Measurements from ENCODE around the gene RAPGEF5.

The RAPGEF5 gene

DNA sequence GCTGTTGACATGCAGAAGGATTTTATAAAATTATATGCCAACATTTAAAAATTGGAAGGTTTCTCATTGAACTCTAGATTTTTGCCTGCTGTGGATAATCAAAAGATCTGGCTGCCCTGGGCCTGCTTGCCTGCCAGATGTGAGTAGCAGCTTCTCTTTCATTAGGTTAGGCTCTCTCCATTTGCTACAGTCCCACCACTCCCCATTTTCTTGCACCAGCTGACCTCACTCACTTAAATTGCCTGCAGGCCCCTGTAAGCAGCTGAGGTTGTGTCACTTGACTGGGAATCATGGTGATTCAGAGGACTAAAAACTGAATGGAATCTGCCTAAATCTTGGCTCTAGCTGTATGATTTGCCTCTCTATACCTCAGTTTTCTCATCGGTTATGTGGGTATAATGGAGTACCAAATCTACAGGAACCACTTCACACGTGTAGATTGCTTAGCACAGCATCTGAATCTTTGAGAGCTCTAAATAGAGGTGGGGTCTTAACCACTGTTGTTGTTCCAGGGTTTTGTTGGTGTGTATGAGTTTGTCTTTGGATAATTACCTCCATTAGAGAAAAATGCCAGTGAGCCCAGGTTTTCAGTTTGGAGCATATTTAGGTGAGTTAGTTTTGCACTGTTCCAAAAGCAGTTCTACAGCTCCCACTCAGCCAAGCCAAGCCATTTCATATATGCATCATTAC, 18.6 kb upstream of the RAPGEF5 start:
- DNase-seq = no peak

DNA sequence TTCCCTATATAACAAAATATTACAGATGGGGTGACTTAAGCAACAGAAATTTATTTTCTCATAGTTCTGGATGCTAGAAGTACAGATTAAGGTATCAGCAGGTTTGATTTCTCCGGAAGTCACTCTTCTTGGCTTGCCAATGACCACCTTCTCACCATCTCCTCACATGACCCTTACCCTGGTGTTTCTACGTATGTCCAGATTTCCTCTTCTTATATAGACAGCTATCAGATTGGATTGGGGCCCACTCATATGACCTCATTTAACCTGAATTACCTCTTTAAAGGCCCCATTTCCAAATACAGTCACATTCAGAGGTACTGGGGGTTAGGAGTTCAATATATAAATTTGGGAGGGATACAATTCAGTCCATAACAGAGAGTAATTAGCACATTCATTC, 17.0 kb upstream of the RAPGEF5 start:
- no peak for DNase-seq

DNA sequence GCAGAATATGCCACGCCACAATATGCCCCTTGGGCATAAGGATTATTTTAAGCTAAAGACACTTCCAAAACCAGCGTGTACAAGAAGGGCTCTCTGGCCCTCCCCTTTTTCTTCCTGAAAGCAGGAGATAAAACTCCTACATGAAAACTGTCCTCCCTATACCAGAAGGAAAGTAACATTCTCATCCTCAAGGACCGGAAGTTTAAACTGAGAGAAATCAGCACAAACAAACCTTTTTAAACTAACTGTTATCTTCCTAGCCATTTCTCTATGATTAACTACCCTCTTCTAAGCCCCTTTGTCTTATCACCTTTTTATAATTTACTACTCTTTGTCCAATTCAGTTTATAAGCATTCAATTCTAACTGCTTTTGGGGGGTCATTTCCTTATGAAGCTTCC, 16.4 kb upstream of the RAPGEF5 start:
- no peak for DNase-seq

DNA sequence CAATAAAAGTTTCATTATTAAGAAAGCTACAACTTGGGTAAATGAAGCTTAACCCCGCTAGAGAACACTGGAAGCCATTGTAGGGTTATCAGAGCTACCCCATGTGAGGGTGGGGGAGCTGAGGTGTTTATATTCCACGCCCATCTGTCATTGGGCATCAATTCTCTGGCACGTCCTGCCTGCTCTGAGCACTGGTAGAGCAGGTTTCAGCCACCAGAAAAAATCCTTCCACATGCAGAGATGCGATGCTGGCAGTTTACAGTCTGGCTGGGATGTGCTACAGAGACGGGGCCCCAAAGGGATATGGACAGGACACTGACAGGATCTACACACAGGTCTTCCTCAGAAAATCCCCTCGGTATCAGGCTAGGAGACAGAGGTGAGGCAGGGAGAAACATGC, 15.9 kb upstream of the RAPGEF5 start:
- no peak for DNase-seq

DNA sequence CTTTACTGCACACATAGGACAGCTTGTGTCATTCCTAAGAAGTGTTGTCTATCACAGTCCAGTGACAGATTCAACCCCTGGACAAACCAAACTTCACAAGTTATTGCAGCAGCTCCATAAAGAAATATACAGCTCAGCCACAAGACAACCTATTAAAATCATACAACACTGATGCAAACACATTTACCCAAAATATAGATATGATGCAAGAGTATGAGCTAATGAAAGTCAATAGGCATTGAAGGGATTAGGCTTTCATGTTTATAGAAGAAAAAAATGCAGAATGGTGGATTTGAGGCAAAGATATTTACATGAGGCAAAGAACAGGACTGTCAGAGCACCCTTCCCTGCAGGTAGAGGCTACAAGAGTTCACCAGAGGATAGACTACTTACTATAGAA, 14.9 kb upstream of the RAPGEF5 start:
- DNase-seq = no peak

DNA sequence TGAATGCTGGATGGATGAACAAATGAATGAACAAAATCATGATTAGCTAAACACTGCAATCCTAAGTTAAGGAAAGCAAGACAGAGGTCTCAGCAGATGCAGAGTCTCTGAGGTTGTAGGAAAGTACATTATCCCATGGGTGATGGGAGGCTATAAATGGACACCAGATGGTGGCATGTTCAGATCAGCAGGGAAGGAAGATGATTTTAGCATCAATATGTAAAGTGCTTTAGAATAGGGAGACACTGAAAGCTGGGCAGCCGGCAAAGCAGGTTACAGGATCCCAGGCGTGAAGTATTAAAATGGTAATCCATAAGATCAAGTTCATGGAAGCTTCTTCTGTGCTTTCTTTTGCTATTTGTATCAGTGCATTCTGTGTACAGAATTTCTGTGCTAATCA, 7.9 kb upstream of the RAPGEF5 start:
- DNase-seq = no peak

DNA sequence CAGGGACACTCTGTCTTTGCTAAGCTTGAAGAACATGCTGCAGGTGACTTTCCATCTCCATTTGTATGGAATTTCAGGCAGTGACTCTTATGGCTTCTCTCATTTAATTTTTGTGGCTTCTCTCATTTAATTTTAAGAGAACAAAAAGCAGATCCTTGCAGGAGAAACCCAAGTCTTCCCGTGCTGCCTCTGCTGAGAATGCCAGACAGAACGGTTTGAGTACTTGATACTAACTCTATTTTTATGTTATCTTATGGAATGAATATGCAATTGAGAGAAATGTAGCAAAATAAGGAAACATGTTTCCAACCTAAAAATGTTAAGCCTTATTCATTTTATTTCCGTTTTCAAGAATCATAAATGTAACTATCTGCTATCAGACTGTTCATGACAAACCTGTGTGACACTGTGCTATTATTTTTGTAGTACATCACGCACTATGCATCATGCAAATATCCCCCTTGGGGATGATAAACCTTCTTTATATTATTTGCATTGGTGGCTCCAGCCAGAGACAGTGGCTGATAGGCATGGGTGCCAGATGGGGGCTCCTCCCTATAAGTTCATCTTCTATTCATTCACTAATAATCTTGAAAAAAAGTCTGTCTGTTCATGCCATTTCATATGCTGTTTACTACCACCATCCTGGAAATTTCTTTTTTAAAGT, 6.9 kb upstream of the RAPGEF5 start:
- DNase-seq = no peak

DNA sequence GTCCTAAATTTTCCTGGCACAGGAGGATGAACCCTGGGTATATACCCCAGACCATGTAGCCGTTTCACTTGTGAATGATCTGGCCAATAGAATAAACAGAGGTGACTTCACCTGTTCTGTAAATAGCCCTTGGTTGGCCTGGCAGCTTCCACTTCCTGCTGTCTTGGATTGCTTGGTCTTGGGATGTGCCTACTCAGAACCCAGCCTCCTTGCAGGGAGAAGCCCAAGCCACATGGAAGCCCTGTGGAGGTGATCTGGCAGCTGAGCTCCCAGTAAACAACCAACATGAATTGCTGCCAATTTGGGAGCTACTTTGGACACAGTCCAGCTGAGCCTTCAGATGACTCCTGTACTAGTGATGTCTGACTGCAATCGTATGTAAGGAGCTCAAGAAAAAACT, 4.8 kb upstream of the RAPGEF5 start:
- DNase-seq = no peak

DNA sequence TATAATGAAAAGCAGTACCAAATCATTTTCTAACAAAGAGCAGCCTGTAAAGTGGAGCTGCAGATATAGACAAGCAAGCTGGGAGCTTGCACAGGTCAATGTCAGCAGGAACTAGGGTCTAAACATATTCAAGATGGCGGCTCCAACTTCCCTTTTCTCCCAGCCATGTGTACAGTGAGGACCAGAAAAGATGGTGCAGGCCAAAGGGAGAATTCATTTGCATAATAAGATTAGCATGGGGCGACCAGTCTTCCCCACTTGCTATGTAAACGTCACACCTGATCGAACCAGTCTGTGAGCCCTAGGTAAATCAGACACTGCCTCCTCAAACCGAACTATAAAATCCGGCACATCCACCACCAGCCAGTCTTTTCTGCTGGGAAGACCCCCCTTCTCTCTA, 4.4 kb upstream of the RAPGEF5 start:
- DNase-seq = no peak

DNA sequence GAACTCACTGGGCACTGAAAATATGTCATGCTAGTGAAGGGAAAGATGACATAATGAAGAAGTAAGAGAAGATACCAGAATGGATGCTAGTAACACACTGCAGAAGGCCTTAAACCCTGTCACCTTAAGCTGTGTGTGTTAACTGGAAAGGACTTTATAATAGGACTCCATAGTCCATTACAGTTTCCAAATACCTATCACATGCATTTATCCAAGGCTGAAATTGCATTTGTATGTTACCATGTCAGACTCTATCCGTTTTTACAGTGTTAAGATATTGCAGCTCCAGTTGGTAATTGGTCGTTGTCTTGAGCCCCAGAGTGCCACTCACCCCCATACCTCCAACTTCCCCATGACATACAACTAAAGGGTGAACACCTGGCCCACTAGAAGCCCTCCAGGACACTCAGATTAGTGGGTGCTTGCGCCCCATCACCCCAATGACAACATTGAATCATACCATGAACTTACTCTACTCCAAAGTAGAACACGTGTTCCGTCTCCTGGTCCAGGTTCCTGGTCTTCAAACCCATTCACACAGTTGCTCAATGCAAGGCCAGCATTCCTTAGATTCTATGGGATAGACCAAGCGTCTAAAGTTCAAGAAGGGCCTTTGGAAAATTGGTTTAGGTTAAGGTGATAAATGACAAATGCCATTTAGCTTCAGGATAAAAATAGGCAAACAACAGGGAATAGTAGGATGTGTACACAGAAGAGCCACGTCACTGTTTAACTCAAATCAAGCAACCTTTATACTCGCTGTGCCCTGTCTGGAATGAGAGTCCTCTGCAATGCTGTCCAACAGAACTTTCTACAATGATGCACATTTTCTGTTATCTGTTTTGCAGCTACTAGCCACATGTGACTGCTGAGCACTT, 2.1 kb upstream of the RAPGEF5 start:
- no peak for DNase-seq

DNA sequence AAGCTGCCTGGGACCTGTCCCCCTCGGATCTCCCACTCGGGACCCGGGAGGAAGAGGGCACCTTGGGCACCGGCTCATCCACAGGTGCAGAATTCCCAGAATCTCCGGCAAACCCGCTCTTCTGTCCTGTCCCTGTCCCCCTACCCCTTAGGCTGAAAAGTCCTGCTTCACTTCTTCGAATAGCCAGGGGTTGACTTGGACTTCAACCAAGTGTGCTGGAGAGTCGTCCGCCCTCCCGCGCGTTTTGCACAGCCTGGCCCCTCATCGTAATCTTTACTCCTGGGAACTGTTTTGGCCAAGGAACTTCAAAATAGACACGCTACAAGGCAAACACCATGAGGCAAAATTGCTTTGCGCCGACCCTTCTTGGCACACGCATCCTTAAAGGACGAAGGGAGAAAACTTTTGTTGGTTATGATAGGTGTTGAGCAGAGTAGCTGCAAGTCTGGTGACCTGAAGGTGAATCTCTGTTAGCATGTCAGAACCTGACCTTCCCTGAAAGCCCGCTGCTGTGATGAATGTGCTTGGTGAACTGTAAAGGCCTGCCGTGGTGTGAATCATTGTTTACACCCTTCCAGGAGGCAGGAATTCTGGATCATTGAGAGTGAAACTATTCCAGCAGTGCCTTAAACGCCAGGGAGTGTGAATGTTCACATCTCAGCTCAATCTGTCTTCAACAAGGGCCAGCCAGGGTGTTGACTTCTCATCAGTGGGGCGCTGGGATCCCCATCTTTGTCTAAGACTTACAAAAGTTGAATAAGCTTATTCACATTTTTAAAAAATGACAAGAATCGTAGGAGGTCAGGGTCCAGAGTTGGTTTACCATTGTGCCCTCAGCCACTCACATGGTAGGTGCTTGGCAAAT, 589 bp upstream of the RAPGEF5 start:
- DNase-seq = no peak

DNA sequence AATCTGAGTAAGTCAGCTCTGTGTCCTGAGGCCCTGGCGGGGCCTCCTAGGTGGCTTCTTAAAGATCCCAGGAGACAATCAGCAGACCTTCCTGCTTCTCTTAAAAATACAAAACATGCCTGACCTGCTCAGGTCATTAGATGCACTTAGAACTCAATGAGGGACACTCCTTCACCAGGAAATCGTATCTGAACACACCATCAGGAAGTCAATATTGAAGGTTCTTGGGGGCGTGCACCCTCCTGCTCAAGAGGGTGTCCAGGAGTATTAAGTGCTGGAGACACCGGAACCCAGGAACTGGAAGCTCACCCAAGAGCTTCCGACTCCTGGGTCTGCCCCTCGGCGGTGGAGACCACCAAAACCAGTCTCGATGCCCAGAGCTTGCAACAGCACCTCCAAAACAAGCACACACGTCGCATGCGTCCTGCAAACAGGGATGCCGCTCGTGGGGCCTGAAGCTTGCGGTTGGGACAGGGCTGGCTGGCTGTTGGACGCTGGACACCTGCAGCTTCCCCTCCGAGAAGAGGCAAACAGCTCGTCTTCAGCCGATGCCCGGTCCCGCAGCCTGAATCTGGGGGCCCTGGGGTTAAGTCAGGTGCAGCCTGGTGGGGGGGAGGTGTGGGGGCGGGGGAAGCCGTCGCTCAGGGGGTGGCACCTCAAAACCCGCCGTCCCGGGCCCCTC, 803 bp downstream of the RAPGEF5 start:
- DNase-seq = no peak

DNA sequence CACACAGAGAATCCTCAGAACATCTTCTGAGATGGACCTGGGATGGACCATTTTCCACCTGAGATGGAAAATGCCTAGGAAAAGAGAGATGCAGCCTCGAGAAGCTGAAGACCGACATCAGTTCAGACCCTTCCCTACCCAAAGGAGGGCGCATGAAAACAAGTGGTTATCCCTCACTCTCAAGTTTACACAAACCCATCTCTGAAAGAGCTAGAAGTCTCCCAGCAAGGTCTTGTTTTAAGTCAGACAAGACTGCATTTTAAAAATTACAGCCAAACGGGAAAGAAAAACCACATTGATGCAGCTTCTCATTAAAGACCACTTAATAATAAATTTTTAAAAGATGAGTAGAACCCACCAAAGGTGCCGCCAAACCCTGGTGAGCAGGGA, 1.3 kb downstream of the RAPGEF5 start:
- no peak for DNase-seq

DNA sequence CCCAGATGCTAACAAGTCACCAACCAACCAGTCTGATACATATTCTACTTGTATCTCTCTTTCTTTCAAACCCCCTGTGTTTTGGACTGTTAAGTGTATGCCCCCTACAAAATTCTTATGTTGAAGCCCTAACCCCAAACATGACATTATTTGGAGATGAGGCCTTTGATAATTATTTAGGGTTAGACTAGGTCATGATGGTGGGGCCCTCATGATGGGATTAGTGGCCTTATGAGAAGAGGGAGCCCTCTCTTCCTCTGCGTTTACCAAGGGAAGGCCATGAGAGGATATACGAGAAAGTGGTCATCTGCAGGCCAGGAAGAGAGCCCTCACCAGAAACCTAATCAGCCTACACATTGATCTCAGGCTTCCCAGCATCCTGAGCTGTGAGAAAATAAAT, 2.5 kb downstream of the RAPGEF5 start:
- no peak for DNase-seq

DNA sequence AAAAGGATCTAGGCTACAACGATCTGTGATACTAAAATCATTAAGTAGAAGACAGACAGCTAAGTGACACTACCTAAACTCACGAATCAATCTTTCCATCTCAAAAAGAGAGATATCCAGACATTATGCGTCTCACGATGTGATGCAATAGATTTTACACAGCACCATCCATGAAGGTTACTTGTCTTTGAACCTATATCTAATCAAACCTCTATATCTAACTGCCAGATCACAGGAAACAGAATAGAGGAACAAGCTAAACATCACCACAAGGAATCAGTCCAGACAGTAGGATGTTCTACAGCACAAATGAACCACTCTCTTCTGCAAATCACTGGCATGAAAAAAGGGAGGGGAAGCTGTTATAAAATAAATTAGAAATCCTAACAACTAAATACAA, 4.1 kb downstream of the RAPGEF5 start:
- DNase-seq = no peak

DNA sequence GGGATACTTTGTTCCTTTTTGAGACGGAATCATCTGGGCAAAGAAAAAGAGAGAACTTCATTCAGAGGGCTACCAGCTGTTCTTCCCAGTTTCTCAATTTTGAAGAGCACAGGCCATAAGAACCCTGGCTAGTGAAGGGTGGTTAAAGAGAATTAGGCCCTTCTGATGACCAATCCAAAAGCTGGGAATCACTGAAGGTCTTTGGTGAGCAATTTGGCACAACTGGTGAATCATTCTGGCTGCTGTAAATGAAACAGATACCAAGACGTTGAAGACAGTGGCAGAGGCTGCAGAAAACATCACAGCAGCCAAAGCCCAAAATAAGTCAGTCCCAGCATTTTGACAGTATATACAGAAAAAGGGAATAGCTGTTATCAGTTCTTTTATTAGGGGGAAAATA, 5.1 kb downstream of the RAPGEF5 start:
- no peak for DNase-seq

DNA sequence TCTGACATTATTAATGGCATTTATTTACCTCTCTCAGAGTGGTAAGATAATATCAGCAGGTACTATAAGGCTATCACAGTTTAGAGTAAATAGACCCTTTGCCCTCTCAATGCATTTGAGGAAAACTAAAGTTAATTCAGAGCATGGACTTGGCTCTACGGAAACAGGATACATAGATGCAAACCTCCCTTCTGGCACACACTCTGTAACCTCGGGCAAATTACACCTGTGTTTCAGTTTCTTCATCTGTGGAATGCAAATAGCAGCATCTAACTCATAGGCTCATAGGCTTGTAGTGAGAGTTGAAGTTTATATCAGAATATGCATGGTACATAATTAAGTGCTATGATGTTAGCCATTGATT, 5.6 kb downstream of the RAPGEF5 start:
- DNase-seq = no peak

DNA sequence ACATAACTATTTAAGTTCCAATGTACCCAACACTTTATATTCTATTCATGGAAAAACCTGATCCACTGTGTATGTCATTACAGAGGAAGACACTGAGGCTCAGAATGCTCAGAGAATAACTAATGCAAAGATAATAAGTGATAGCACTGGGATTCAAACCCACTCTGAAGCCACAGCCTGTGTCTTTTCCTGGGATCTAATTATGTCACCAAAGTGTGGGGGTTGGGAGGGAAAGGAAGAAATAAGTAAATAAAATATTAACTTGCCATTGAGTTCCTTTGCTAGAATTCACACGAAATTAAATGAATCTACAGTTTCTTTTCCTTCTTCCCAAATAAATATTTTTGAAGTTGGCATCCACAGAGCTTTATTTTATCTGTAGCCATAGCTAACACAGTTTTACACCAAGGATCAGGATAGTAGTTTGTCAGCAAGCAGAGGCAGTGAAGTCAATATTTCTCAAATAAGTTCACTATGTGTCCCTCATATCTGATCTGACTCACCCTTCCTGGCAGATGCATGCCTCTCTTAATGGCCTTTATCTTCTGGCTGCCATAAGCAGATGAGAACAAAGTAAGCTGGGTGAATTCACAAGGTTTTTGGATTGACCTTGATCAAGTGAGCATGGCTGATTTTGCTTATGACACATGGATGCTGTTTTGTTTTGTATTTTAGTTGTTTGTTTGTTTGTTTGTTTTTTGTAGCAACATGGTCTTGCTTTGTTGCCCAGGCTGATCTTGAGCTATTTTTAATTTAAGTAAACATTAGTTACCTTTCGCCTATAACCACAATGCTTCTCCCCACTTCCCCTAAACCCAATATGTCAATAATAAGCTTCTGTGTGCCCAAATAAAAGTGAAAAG, 6.3 kb downstream of the RAPGEF5 start:
- DNase-seq = no peak

DNA sequence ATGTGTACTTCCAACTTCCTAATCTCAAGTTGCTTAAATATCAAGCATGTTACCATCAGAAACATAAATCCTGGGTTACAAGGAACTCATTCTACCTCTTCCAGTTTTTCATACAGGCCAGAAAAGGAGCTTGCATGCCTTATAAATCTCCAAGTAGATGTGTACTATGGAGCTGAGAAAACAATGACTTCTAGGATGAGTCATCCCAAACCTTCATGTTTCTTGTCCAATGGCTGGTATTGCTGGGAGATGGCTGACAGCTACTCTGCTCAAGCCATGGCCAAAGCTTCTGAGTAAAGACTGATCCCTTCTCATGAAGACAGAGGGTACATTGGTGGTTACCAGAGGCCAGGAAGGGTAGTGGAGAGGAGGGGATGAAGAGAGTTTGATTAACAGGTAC, 8.6 kb downstream of the RAPGEF5 start:
- DNase-seq = no peak

DNA sequence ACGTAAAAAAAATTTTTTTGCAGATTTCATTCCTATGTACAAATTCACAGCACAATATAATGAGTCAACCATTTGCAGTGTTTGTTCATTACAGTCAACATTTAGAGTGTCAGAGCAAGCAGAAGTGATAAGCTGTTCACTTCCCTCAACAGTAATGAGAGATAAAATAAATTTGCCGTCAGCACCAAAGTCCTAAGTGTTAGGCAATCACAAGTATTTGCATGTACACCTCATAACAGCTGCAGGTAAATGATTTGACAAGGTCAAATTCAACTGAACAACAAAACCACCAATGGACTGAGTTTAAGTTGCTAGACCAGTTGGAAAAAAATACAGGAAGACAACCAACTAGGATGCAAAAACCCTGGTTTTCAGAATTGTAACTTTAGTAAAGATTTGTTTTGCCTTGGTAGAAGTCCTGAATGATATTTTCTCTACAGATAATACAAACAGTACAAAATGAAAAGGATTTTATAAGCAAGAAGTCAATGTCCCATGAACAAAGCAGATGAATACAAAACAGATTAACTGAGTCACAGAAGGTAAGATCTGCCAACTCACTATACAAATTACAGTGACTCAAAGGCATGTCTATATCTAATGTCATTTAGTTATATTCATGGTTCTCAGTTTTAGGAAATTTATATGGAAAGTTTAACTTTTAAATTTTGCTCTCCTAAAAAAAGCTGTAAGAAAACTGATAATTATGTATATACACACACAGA, 10.4 kb downstream of the RAPGEF5 start:
- DNase-seq = no peak

DNA sequence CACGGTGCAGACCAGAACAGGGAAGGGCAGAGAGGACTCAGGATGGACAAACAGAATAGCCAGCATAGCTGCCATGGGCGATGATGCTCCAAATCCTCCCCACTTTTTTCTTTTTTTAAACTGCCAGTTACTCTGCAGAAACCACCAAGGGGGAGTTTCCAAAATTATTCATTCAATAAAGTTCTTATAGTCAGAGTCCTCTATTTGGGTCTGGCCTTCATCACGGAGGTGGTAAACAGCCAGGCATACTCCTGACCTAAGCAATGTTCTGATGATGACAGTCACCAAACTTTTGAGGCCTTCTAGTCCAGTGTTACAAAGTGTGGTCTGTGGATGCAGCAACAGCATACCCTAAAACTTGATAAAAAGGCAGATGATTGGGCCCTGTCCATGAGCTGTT, 12.3 kb downstream of the RAPGEF5 start:
- DNase-seq = no peak

Measured in activated naive CD4-positive, alpha-beta T cell treated with anti-CD3 and anti-CD28 coated beads, Interleukin-2, amount 50 U/mL, for 16 hours (primary cell).